ENCODE measurements around the gene HNF1A. TPM values are rescaled to one million over a fixed set of nuclear protein-coding genes. Genes with fewer than 3 reads are reported as not detected.

The HNF1A gene
- total RNA-seq, 1 experiment from 2014 or later: not detected

GRCh38 chr12:121017966-121018491 is 39.7 kb downstream of the HNF1A start:
- CTCF ChIA-PET: interaction anchor here (0.9 kb wide), 1 partner anchor 9 kb away, joined by 3 read pairs; no protein-coding TSS in a partner anchor
- H3K9ac ChIP-seq (ENCODE audit: low read length): no peak overlapping the region
- no peak for ATAC-seq
- H3K4me1 ChIP-seq (ENCODE audit: control insufficient read depth in 1 of 2, insufficient read depth in 2 of 2, low read length in 2 of 2): peaks cover 5 to 7% of the 10 kb centered on the region in 2 experiments; a peak in 3 of 4 replicates
- intact Hi-C loops (cut with micrococcal nuclease): no loop called here
- no peak overlapping the region for H3K27ac ChIP-seq (ENCODE audit: low read depth, low read length)
- DNase-seq (ENCODE audit: low read depth, low spot score): no peak
- H2AFZ ChIP-seq (ENCODE audit: low read depth, low read length, poor library complexity, severe bottlenecking): no peak overlapping the region
- H3K27me3 ChIP-seq (ENCODE audit: insufficient read depth, low read length): no peaks in the 10 kb centered on the region
- RAD21 ChIA-PET (ENCODE audit: low non-redundant PET in 1 of 2, low total read pairs in 2 of 2, uncharacterized antibody in 2 of 2, unreplicated experiment in 2 of 2): no interaction called here
- H3K9me2 ChIP-seq (ENCODE audit: insufficient read depth): no peaks in the 10 kb centered on the region
- peaks cover 16% of the 10 kb centered on the region for H3K79me2 ChIP-seq (ENCODE audit: insufficient read depth, low read length)
- TF ChIP-seq EZH2phosphoT487 (IDR thresholded peaks at IDR 0.05; ENCODE audit: borderline replicate concordance) (no peak), ZNF274 (IDR thresholded peaks at IDR 0.05; ENCODE audit: low read depth, low read length) (no peak), CBX3 (IDR thresholded peaks at IDR 0.05; ENCODE audit: low read depth) (no peak), ATF3 (IDR thresholded peaks at IDR 0.05) (no peak), CTCF (IDR thresholded peaks at IDR 0.05 in 2 of 3, conservative IDR thresholded peaks at IDR 0.05 in 1 of 3; ENCODE audit: borderline replicate concordance in 1 of 3, insufficient read depth in 1 of 3, low read depth in 2 of 3, low read length in 2 of 3) (no peak), SRF (IDR thresholded peaks at IDR 0.05; ENCODE audit: low read depth) (no peak), EZH2 (IDR thresholded peaks at IDR 0.05) (no peak), EGR1 (IDR thresholded peaks at IDR 0.05; ENCODE audit: low read depth) (no peak), YY1 (IDR thresholded peaks at IDR 0.05; ENCODE audit: extremely low read depth, insufficient replicate concordance, low read depth, low read length) (no peak), CEBPB (IDR thresholded peaks at IDR 0.05; ENCODE audit: low read depth) (no peak), ZBTB33 (IDR thresholded peaks at IDR 0.05; ENCODE audit: extremely low read depth, insufficient replicate concordance, low read length) (no peak), TCF7L2 (IDR thresholded peaks at IDR 0.05; ENCODE audit: borderline replicate concordance, extremely low read depth, insufficient read depth, insufficient read length) (no peak), ZFX (IDR thresholded peaks at IDR 0.05) (no peak)
- H3K4me2 ChIP-seq (ENCODE audit: low read length): no peak overlapping the region
- no peaks in the 10 kb centered on the region for H3K9me3 ChIP-seq (ENCODE audit: control insufficient read depth in 1 of 2, insufficient read depth in 1 of 2, low read depth in 1 of 2, low read length in 2 of 2)
- no peak overlapping the region for H3K4me3 ChIP-seq (replicated peaks in 1 of 2; ENCODE audit: low read depth in 1 of 2, low read length in 2 of 2)
- BruUV-seq (replicated peaks): no TSS peak
- POLR2A ChIA-PET: no interaction called here
- H4K20me1 ChIP-seq (ENCODE audit: insufficient read depth): no peaks in the 10 kb centered on the region
- no peaks in the 10 kb centered on the region; a peak in 1 of 4 replicates for H3K36me3 ChIP-seq (ENCODE audit: control insufficient read depth in 1 of 2, insufficient read depth in 2 of 2, low read length in 2 of 2)
